GM18511 (cell line): Measurements from ENCODE around the gene SMG6.

ENCODE experiments used
- ATAC-seq: cut with Tn5 transposase; IDR thresholded peaks from one replicate; pipeline ENCODE4 v1.9.1; 2021; ENCODE audit warnings: mild to moderate bottlenecking, moderate library complexity; ENCODE audit not compliant: unreplicated experiment

The SMG6 gene

DNA sequence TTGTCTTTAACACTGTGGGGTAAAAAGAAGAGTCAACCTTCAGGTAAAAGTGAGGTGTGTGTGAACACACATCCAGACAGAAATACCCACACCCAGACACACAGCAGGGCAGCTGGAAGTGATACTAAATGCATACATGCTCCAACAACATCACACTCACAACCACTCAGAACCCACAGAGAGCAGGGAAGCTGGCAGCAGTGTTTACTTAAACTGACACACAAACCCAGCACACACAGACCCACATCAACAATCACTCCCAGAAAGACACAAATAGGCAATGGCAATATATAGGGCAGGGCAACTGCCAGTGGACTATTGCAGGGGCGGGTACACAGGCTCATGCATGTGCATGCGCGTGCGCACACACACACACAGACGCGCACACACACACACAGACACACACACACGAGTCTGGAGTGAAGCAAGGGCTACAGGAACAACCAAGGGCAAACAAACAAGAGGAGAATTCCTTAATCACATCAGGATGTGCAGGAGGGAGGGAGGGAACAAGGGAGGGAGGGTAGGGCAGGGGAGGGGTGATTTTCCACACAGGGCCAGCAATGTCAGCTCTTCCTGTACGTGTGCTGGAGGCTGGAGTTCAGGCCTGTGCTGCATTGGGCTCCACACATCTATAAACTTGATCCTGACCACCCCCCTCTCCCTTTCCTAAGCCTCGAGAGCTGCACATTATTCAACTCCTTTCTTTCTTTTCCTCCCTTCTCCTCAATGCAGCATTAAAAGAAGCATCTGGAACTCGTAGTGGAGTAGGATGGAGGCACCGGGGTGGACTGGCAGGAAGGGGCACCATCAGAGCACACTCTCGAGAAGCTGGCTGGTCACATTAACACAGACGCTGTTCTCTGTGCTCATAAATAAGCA, 218.6 kb downstream of the SMG6 start:
- no peak for ATAC-seq

DNA sequence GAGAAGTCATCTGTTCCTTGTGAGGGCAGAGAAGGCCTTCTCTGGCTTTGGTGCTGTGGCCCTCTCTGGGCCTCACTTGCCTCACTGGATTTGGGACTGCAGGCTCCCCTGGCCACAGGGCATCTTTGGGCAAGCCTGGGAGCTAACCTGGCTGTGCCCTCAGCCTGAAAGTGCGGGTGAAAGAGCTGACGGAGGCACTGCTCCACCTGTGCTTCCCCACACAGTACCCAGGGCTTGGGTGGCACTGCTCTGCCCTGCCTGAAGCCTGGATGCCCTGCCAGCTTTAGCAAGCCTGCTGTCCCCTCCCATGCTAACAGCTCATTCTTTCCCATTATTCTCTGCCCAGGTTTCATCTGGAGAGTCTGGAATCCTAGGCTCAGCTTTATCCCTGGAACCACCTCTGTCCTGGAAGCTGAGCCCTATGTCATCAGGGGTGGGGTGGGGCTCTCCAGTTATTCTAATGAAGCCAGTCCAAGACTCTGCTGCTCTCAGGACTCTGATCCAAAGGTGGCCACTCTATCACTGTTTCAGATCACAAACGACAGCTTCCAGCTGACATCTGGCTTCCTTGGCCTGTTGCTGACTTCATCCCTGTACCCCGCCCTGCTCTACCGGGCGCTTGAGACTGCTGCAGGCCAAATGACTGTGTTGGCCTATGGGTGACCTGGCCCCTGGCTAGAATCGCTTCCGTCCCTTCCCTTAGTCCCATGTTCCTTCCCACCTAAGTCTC, 219.4 kb downstream of the SMG6 start:
- ATAC-seq: no peak

DNA sequence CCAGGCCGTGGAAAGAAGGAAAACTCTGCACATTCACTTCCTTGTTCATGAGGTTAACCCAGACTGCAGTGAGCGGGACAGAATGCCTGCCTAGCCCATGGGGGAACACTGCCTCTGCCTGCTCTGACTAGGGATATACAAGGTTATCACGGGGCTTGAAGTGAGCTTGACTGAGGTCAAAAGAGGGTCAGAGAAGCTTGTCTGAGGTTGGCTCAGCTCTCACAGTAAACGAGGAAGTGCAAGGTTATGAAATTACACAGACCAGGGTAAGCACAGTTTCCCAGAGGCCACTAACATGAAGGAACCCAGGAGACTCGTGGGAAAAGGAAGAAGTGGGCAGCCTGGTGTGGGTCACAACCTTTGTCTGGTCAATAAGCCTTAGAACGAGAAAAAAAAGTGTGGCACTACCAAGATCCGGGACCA, 220.0 kb downstream of the SMG6 start:
- ATAC-seq: peak; percentile 45

DNA sequence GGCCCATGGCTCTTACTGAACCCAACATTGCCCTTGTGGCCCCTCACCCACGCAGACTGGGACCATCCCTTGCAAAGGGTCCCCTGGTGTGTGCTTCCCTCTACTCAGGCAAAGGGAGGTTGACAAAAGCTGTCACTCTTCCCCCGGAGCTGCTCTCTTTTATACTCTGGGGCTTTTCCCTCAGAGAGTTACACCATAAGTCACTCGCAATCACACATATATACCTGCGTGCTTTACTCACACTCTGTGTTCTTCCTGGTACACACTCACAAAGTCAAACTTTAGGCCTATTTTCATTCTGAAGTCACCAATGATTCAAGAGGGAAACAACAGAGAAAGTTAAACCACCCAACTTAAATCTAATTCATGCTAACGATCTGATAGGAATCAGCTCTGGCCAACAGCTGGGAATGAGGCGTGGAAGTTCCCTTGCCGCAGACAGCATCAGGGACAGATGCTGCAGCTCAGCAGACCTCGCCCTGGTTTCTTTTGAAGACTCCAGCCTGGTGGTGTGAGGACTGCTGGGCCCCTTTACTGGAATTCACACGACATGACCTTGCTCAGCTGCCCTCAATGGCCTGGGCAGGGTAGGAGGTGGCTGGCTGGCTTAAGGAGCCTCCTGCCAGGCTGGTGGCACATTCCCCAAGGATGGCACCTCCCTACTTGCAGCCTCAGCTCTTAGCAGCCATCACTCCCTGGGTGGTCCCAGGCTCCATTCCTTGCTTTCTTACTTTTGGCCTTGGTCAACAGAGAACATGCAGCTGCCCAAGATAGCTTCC, 221.4 kb downstream of the SMG6 start:
- no peak for ATAC-seq

DNA sequence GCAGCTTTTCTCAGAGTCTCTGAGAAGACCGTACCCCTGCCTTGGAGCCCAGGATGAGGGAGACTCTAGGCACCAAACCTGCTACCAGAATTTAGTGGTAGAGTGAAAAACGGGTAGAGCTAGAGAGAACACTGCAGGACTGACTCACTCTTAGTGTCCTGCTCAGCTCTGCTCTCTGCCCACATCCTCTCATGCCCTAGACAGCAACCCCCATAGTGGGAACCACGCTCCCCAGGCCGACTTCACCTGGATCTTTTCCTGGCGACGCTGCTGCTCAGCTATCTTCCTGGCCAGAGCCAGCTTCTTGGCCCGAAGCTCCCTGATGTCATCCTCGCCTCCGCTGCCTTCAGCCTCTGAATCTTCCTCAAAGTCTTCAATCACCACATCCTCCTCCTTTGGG, 222.0 kb downstream of the SMG6 start:
- no peak for ATAC-seq

DNA sequence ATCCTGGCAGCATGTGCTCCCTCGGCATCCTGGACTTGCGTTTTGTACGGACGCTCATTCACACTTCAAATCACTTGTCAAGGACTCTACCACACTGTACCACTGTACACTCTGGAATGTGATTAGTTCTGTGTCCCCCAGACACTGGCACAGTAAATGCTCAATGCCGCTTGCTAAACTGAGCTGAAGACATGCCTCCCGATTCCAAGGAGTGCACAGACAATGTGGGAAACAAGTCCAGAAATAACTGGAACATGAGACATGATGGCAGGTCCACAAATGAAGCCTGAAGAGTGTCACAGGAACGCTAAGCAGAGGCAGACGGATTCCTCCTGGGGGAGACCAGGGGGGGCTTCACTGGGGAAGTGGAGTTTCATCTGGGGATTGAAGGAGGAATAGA, 226.5 kb downstream of the SMG6 start:
- no peak for ATAC-seq

DNA sequence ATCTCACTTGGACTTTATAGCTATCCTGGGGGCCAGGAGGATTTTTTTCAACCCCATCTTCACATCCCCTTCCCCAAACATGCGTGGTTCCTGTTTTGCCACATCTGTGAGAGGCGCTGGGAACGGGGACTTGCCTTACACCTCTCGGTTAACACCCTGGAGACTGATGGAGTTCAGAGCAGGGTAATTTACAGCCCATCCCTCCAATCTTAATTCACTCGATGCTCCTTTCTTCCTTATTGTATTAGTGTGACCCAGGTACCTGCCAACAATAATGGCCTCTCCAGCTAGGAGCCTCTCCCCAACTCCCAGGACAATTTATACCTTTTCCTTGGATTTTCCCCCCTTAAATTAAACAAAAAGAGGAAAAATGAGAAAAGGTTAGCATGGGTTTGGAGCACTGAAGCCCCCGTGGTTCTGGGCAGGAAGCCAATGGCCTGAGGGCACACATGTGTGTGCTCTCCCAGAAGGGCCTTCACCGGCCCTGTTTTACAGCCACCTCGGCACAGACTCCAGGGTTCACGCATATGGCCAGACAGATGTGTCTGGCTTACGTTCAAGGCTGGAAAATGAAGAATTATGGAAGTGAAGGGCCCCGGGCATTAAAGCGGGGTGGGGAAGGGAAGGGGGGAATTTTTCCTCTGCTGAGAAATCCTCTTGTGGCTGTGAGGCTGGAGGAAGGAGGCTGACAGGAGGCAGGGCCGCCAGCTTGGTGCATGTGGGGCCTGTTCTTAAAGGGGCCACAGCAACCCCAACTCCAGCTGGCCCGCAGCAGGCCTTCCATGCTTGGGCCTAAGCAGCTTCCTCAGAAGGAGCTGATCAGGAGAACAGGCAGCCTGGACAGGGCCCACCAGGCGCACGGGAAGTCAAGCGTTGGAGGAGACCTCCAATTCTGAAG, 227.2 kb downstream of the SMG6 start:
- ATAC-seq: no peak

DNA sequence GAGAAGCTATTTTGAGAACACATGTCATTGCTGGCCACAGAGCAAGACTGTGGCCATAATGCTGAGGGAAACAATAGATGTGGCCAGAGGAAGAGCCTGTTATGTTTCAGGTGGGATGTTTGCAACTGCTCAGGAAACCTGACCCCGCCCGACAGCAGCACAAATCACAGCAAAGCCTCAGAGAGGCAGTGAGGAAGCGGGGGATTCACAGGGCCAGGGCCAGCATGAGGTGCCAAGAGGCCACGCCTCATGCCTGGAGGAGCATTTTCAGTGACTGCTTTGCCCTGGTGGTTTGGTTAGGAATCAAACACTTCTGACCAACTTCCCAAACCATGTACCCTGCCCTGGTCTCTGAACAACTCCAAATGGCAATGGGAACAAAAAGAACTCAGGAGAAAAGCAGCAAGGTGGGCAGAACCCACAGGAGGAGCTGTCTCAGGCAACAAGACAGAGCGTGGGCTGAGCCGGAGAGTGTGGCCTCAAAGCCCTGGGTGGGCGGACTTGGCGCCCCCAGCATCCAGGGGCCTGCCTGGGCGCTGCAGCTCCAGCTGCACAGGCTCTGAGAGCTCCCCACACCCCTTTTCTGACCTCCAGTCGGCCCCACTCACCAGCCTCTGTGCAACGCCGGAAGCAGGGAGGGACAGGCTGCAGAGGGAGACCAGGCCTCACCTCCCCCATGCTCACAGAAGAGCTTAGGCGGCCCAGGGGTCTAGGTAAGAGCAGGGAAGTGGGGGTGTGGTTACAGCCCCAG, 228.1 kb downstream of the SMG6 start:
- no peak for ATAC-seq

DNA sequence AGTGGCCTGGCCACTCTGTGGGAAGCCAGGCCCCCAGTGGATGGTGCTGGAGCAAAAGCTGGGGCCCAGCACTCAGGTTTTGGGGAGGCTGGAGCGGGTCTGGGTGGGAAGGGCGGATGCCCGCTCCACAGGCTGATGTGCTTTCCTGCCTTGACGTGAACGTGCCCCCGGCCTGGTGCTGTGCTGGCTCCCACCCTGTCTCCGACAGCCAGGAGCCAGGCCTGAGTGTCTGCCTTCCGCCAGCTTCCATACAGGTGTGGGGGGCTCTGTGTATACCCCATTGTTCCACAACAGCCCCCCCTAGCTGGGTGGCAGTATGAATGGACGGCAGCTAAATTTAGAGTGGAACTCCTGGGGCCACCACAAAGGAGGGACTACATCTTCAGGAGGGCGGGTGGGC, 228.7 kb downstream of the SMG6 start:
- ATAC-seq: no peak

DNA sequence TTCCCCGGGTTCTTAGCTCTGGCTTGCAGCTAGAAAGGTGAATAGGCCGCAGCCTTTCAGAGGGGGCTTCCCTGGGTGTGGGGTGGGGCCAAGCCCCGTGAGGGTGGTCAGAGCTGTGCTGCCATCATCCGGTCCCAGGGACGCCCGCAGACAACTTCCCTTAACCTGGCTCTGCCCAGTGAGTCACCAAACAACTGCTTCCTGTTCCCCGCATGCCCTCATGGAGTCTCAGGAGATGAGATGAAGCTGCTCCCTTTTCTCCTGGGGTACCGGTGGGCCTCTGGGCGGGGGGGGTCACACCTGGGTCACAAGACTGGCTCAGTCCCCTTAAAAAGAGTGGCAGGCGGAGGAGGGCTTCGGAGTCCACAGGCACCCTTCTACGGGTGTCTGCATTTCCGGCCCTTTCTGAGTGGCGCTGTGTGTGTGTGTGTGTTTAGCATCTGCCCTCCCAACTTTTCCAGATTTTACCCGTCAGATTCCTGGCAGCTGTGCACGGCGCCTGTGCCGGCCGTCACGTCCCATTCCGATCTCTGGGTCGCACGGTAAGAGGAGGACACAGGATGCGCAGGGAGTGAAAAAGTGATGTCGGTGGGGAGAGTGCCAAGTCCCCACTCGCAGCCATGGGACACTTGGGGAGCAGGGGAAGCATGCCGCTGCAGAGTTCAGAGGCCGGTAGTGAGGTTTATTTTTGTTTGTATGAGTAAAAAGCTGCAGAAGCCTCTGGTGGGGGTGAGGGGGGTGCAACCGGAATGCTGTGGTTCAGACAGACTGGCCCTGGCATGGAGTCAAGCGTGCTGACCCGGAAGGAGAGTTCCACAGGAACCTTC, 231.9 kb downstream of the SMG6 start:
- no peak for ATAC-seq

DNA sequence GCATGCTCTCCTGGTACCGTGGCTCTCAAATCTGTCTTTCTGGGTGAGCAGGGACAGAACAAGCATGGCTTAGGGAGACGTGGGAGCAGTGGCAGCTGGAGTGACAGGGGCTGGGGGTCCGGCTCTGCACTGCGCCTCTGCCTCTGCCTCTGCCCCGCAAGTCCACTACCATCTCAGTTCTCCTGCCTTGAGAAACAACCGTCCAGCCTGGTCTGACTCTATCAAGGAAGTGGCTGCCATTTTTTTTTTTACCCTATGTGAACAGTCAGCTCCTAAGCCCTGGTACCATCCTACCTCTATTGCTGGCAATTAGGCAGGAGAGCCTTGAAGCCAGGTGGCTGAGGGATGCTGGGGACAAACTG, 232.6 kb downstream of the SMG6 start:
- ATAC-seq: no peak

DNA sequence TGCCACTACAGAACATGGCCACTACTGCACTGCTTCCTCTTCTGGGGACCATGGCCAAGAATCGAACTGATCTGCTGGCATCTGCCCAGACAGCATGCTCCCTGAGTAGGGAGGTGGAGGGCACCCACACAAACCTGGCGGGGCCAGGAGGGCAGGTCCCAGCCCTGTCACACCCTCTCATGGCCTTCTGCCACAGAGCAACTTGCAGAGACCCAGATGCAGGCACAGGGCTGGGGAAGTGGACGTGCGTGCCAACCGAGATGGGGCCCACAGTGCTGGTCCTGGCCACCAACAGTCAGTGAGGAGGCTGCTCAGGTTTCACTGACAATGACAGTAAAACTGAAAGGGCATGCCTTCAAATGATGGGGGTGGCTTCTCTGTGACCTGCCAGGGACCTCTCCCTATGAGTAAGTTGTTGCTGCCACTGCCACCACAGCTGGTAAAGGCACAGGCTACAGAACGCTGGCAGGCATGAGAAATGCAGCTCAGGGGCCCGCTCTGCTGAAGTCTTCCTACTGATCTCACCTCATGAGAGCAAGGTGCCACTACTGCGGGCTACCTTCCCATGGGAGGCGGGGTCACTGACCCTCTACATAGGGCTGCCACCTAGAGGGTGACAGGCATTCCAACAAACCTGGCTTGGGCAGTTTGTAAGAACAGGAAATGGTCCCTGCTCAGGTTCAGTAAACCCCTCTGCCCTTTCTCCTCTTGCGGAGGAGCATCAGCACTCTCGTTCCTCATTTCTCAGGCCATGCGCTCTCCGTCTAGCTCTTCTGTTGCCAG, 233.2 kb downstream of the SMG6 start:
- peak; percentile 88 for ATAC-seq

DNA sequence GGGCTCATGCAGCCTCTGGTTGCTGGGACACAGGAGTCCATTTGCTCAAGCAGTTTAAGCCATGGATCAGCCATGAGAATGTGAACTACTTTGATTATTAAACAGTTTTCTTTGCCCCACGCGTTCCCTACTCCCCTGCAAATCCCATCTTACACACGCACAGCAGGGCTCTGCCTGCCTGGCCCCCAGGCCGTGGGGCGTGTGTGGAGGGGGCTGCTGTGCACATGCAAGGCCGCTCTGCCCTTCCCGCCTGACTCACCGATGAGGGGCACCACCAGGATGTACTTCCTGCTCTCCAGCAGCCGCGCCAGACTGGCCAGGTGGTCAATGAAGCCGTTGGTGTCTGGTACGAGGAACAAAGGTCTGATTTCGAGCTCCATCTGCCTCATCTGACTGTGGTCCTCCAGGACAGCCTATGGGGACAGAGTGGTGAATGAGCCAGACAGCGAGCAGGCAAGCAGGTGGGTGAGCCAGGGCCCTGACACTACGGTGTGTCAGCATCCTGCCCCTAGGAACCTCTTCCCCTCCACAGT, 235.0 kb downstream of the SMG6 start:
- ATAC-seq: no peak

DNA sequence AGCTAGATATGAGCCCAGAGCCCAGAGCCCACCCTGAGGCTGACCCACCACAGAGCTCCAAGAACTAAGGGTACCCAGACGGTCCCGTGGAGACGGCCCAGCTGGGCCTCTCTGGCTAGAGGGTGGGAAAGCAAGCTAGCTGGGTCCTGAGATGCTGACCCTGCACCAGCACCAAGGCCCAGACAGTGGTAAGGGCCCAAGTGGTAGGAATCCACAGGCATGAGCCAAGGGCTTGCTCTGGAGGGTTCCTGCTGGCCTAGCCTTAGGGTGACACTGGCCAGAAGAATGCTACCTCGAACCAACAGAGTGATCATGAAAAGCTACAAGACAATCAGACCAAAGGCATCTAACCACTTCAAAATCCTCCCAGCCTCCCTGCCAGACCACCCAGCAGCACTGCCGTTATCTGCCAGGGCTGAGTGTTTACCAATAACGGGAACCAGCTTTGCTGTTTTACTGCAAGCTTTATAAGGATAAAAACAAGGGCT, 235.5 kb downstream of the SMG6 start:
- ATAC-seq: no peak

DNA sequence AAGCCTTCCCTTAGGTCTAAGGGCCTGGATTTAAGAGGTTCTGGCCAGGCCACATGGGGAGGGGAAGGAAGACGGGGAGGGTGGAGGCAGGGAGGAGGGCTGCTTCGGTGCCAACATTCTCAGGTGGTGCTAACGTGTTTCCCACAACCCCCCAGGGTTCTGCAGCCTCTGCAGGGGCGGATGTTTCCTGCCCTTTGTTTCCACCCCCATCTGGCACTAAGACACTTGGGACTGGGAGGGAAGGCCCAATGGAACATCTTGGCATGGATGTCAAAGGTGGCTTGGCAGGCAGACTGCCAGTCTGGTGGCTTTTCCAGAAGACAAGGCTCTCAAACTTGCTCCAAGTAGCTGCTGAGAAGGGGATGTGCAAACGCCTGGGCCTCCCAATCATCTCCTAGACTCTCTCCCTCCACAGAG, 236.0 kb downstream of the SMG6 start:
- no peak for ATAC-seq

DNA sequence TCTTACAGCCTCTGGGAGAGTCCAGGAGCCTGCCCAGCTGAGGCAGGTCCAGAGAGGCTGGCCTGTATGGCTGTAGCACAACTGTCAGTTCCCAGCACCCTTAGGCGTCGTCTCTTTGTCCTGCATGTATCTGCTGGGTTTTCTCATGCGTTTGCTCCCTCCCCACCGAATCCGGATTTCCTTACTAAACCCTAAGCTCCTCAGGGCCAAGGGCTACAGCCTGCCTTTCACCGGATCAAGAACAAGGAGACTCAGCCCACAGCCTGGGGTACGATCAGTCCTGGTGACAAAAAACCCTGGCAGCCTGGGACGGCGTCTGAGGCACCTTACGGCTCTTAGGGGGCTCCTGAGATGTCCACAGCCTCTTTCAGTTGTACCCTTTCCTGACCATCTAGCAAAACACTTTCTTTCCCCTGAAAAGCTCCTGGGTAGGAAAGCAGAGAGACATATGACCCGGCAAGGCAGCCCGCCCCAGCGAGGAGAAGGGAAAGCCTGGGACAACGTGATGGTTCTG, 236.5 kb downstream of the SMG6 start:
- no peak for ATAC-seq

DNA sequence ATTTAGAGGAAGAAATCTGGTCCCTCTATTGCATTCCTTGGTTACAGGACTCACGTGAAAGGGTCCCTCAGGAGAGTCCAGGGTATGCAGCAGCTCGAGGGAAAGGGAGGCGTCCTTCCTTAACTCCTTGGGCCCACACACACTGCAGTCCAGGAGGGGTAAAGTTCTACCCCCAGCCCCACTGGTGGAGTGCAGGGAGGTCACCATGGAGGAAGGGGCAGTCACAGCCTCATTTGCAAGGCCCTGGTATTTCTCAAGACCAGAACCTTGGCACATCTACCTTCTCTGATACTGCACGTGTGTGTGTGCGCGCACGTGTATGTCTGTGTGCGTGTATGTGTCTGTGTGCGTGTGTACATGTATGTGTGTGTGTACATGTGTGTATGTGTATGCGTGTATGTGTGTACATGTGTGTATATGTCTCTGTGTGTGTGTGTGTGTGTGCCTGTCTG, 237.6 kb downstream of the SMG6 start:
- no peak for ATAC-seq
